Occipital lobe (tissue), 2 donors: ENCODE data around the gene TGFBRAP1. TPM values are rescaled to one million over a fixed set of nuclear protein-coding genes. Genes with fewer than 3 reads are reported as not detected.

ENCODE experiments used
- DNase-seq: peaks from one replicate; lab custom pipeline; 2025; lab: John Stamatoyannopoulos, UW
- total RNA-seq: library from RNA; depleted of rRNA; stranded (reverse); fragments of >200 nt; gene quantifications from one replicate; pipeline ENCODE4 v1.2.3, GENCODE V29; 2014

TGFBRAP1 gene
- total RNA-seq, 1 donor from 2014 or later: 25.0 TPM

DNA sequence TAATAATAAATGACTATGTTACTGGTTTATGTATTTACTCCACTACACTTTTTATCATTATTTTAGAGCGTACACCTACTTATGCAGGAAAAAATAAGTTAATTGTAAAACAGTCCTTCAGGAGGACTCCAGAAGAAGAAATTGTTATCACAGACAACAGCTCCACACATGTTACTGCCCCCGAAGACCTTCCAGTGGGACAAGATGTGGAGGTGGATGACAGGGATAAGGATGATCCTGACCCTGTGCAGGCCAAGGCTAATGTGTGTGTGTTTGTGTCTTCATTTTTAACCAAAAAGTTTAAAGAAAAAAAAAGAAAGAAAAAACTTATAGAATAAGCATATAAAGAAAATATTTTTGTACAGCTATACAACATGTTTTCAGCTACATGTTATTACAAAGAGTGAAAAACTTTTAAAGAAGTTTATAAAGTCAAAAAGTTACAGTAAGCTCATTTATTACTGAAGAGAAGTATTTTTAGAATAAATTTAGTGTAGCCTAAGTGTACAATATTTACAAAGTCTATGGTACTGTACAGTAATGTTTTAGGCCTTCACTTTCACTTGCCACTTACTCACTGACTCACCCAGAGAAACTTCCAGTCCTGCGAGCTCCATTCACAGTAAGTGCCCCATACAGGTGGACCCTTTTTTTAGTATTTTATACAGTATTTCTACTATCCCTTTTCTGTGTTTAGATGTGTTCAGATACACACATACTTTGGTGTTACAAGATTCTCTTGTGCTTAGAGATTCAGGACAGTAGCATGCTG lies 7.5 kb downstream of the TGFBRAP1 start:
- no peak for DNase-seq

DNA sequence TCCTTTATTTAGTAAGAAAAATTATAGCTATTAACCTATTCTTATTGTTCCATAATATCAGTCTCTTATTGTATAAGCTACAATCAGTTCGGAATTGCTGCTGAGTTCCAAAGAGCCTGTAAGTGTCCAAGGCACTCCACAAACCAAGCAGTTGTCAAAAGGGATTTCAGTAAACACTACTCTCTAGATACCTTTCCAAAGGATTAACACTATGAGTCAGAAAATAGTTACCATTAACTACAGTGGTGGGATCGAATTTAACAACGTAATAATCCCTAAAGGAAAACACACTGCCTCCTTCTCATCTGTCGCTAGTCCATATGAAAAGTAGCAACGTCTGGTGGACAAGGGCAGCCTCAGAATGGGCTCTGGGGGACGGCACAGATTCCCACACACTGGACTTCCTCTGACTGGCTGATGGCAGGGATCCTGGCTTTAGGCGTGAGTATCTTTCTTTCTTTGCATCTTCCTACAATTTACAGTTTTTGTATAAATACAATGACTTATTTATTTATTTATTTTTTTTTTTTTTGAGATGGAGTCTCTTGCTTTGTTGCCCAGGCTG lies 8.8 kb downstream of the TGFBRAP1 start:
- DNase-seq: no peak

- DNase-seq: no peak
Measured at GRCh38 chr2:105317937-105318336, 11.6 kb downstream of the TGFBRAP1 start.

GRCh38 chr2:105315314-105315713 lies 14.2 kb downstream of the TGFBRAP1 start:
- no peak for DNase-seq

- no peak for DNase-seq
Measured at GRCh38 chr2:105313877-105314276, 15.7 kb downstream of the TGFBRAP1 start.

DNA sequence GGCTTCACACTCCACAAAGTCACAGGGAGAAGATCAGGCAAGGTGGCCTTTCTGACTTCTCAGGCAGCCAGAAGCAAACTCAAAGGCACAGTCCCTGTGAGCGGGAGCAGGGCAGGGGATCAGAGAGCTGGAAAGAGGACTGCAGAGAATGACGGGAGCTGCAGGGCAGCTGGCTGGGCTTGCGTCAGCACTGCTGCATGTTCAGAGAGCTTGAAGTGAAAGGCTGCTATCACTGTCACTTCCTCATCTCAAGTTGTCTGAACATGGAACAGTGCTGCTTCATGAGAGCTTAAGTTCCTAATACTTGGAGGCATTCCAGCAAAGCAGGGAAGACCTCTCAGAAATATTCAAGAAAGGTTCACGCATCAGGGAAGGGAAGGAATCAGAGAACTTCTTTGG lies 20.4 kb downstream of the TGFBRAP1 start:
- DNase-seq: no peak

GRCh38 chr2:105308382-105309146 lies 21.0 kb downstream of the TGFBRAP1 start:
- no peak for DNase-seq

- DNase-seq: no peak
Measured at GRCh38 chr2:105307962-105308361, 21.6 kb downstream of the TGFBRAP1 start.

GRCh38 chr2:105307550-105307949 lies 22.0 kb downstream of the TGFBRAP1 start:
- no peak for DNase-seq

DNA sequence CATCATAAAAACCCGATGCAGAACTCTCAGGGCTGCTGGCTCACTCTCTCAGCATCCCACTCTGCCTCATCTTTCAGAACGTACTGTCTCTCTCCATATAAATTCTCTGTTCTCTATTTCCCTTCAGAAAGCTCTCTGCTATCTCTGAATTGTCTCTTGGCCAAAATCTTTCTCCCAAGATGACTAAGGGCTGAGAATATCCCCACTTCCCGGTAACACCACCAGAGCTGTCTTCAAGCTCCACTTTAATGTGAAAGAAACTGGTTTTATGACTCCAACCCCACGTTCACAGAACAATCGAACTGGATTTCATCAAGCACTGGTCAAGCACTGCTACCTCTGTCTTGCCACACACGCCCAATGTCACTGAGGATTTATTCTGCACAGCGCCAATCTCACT lies 22.4 kb downstream of the TGFBRAP1 start:
- DNase-seq: no peak

- no peak for DNase-seq
Measured at GRCh38 chr2:105301646-105302045, 27.9 kb downstream of the TGFBRAP1 start.

DNA sequence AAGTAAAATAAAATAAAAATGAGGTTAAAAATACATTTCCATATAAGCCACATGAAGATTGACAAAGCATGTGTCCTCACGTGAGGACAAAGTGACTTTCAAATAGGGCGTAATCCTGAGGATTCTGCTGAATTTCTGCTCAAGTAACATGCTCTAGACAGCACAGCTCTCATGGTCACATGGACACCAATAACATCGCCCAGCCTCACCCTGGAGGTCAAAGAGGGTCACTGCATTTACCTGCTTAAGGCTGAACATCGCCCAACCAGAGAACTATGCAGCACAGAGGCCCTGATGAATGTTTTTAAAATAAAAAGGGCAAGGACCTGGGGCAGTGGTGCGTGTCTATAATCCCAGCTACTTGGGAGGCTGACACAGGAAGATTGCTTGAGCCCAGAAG lies 30.2 kb downstream of the TGFBRAP1 start:
- no peak for DNase-seq

- DNase-seq: no peak
Measured at GRCh38 chr2:105298017-105298416, 31.5 kb downstream of the TGFBRAP1 start.

GRCh38 chr2:105297216-105297615 lies 32.3 kb downstream of the TGFBRAP1 start:
- no peak for DNase-seq

GRCh38 chr2:105296017-105296611 lies 33.4 kb downstream of the TGFBRAP1 start:
- no peak for DNase-seq

DNA sequence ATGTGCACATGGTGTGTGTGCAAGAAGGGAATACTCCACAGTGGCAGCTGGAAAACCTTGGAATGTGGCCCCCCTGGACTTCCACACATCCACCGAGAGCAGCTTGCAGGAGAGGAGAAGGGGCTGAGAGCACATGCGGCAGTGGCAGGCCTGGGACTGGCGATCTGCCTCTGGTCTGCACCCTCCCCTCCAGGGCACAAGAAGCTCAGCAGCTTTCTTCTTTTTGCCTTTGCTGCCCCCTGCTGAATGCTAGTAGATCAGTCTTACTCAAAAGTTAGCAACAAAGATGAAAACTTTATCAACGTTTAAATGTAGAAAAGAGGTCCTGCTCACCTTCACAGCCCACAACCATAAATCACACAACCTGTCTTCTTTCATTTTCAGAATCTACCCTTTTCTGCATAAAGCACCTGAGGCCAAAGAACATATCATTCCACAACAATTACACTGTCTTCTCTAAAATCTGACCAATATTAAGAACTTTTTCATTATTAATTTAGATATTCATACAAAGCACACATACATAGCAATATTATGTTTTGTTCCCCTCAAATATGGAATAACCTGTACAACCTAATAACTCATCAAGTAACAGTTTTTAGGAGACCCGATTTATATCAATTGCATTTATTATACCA lies 34.6 kb downstream of the TGFBRAP1 start:
- peak; percentile 43 for DNase-seq

GRCh38 chr2:105294046-105294445 lies 35.5 kb downstream of the TGFBRAP1 start:
- no peak for DNase-seq

DNA sequence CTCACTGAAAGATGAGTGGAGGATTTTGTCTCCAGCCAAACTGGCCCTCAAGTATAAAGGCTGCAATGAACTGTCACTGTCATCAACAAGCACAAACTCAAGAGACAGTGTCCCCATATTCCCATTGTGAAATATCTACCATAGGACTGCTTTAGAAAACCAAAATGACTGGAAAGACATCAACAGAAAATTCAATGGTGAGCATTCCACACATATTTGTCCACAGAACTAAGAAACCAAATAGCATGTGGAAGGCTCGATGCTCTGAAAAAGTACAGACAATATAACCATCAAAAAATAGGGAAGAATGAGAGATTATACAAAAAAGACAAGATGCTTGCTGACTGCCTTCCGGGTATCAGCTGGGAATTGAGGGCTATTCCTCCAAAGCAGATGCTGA lies 37.6 kb downstream of the TGFBRAP1 start:
- no peak for DNase-seq

- no peak for DNase-seq
Measured at GRCh38 chr2:105290981-105291660, 38.4 kb downstream of the TGFBRAP1 start.

DNA sequence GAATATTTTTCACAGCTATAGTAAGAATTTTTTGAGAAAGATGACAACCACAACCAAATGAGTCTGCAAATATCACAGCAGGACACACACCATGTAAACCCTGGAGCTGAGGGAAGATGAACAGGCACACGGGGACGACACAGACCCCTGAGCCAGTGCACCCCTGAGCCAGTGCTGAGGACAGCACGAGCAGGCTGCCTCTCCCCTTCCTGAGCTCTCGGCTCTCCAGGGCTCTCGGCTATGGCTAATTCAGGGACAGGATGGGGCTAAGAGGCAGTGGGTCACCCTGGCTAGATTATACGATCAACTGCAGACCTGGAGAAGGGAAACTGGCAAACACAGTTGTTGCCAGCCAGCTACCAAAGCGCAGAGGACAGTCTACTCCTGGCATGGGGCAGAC lies 41.4 kb downstream of the TGFBRAP1 start:
- no peak for DNase-seq

DNA sequence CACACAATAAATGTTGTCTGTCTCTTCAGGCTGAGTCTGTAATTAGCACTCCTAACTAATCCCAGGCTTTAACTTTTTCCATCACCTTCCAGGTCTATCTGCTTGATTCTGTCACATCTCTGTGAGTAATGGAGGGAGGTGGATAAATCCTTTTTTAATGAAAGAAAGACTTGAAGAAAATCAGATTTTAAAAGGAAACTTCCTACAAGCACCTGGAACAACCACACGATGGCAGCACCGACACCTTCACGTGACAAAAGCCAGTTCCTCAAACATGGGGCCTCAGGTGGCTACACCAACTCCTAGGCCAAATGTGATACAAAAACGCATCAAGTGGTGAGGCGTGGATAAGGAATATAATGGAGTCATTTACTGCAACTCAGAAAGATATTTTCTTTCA lies 41.8 kb downstream of the TGFBRAP1 start:
- DNase-seq: no peak
